Fibroblast of lung (primary cell): ENCODE results near the gene REXO5.

Experiments
- EZH2 ChIP-seq: IDR thresholded peaks from 2 replicates; pipeline ENCODE4 v1.5.1; 2012; ENCODE audit warnings: low read length, control low read depth, mild to moderate bottlenecking; ENCODE audit errors: missing control alignments
- TF ChIP-seq, protein P1 (sequence below), 2 donors: IDR thresholded peaks in 1 of 2; conservative IDR thresholded peaks in 1 of 2; 1 replicate in 1 of 2; 2 replicates in 1 of 2; pipeline ENCODE4 v1.5.1; 2011 to 2012; ENCODE audit warnings: low read length in 2 of 2, control low read depth in 1 of 2, inconsistent platforms in 1 of 2, low read depth in 1 of 2, mild to moderate bottlenecking in 1 of 2

DNA sequence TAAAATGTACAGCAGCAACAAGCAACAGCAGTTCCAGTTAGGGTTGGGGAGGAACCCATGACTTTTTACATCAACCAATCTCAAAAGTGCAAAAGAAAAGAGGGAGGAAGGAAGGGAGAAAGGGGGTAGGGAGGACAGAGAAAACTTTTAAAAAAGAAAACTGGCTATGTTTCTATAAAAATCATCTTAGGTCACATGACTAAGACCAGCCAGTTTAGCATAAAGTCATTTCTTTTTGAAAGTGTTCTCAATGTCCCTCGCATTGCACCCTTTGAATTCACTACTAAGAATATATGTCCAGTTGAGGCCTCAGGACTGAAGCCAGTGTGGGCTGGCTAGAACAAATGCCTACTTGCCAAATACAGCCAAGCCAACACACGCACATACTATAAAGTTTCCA lies 64.9 kb downstream of the REXO5 start:
- TF ChIP-seq, protein P1, sequence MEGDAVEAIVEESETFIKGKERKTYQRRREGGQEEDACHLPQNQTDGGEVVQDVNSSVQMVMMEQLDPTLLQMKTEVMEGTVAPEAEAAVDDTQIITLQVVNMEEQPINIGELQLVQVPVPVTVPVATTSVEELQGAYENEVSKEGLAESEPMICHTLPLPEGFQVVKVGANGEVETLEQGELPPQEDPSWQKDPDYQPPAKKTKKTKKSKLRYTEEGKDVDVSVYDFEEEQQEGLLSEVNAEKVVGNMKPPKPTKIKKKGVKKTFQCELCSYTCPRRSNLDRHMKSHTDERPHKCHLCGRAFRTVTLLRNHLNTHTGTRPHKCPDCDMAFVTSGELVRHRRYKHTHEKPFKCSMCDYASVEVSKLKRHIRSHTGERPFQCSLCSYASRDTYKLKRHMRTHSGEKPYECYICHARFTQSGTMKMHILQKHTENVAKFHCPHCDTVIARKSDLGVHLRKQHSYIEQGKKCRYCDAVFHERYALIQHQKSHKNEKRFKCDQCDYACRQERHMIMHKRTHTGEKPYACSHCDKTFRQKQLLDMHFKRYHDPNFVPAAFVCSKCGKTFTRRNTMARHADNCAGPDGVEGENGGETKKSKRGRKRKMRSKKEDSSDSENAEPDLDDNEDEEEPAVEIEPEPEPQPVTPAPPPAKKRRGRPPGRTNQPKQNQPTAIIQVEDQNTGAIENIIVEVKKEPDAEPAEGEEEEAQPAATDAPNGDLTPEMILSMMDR (conservative IDR thresholded peaks at IDR 0.05 in 1 of 2, IDR thresholded peaks at IDR 0.05 in 1 of 2; ENCODE audit: low read depth in 1 of 2, low read length in 2 of 2) = no peak
- TF ChIP-seq EZH2 = no peak
